Activated naive CD4-positive, alpha-beta T cell treated with anti-CD3 and anti-CD28 coated beads, Interleukin-2, amount 50 U/mL, for 16 hours (primary cell): ENCODE measurements around the gene GRIN2C.

Experiments used
- DNase-seq: peaks from one replicate; pipeline ENCODE4 v3.0.0-alpha.2; 2020

The GRIN2C gene

GRCh38 chr17:74796211-74796610, 63.5 kb downstream of the GRIN2C start:
- DNase-seq, result no peak

DNA sequence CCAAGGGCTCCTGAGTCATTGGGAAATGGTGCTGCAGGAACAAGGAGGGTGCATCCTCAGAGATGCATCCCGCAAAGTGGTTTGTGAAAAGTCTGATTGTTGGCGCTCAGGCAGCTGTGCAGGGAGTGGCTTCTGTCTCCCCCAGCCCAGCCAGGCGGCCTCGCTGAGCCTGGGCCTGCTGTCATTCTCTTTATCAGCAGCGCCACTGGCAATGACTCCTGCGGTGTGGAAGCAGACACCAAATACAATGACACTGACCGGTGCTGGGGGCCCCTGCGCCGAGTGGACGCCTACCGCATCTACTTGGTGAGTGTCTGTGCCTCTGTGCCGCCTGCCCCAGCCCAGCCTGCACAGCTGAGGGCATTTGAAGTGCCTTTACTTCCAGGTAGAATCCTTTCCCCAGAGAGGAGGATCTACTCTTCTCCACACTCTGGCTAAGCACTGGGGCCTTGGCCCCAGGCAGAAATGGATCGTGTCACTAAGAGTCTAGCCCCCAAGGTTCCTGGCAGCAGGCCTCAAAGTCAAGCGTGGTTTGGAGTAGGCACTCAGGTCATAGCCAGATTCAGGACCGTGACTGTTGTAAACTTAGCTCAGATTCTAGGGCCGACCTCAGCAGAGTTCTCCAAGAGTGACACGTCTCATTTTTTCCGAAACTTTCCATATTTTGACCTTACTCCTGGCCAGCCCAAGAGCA, 64.2 kb downstream of the GRIN2C start:
- DNase-seq, result no peak

DNA sequence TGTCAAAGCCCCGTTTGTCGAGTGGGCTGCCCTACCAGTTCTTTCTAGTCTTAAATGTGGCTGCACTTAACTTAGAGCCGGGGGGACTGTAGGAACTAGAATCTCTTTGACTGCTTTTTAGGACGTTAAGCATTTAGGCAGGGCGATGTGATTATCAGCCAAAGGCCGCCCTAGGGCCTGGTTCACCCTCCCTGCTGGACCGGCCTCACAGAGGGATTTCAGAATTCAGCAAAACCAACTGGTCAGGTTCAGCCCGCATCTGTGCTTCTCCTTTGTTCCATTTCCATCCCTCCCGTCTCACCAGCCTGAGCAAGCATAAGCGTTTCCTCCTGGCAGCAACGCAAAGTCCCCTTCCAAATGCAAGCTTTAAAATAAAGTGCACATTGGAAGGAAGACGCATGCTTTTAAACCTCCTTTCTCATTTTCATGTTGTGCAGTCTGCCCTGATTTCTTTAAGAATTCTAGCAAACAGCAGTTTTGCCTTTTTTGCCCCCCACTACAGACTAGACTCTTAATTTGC, 67.0 kb downstream of the GRIN2C start:
- DNase-seq, result no peak
